ENCODE data around the gene GAPDHS.
A peak's percentile ranks its signal among the peaks of the same experiment; 100 is the strongest.

Gene GAPDHS

GRCh38 chr19:35501684-35502083, 31.6 kb upstream of the GAPDHS start:
- TF ChIP-seq, protein P1, sequence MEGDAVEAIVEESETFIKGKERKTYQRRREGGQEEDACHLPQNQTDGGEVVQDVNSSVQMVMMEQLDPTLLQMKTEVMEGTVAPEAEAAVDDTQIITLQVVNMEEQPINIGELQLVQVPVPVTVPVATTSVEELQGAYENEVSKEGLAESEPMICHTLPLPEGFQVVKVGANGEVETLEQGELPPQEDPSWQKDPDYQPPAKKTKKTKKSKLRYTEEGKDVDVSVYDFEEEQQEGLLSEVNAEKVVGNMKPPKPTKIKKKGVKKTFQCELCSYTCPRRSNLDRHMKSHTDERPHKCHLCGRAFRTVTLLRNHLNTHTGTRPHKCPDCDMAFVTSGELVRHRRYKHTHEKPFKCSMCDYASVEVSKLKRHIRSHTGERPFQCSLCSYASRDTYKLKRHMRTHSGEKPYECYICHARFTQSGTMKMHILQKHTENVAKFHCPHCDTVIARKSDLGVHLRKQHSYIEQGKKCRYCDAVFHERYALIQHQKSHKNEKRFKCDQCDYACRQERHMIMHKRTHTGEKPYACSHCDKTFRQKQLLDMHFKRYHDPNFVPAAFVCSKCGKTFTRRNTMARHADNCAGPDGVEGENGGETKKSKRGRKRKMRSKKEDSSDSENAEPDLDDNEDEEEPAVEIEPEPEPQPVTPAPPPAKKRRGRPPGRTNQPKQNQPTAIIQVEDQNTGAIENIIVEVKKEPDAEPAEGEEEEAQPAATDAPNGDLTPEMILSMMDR (IDR thresholded peaks at IDR 0.05; ENCODE audit: low read depth, low read length): no peak
- H3K4me3 ChIP-seq (ENCODE audit: low read depth, low read length): no peak overlapping the region

GRCh38 chr19:35502751-35503150, 30.5 kb upstream of the GAPDHS start:
- TF ChIP-seq, protein P1 (IDR thresholded peaks at IDR 0.05; ENCODE audit: low read depth, low read length): no peak
- H3K4me3 ChIP-seq (ENCODE audit: low read depth, low read length): no peak overlapping the region

DNA sequence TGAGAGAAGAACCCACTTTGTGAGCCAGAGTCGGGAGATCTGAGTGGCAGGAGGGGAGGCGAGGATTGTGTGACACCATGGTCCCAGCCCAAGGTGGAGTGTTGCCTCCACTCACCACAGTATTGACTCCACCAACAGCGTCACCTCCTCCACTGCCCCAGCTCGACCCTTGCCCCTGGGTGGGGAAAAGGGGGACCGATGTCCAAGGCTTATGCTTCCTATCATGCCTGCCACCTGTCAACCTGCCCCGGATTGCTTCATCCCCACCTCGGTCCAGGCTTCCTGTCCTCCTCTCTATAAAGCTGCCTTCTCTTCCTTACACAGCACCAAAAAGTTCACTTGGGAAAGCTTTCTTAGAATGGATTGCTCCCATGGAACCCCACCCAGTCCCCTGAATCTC, 27.2 kb upstream of the GAPDHS start:
- no peak overlapping the region for H3K4me3 ChIP-seq (ENCODE audit: low read depth, low read length)
- TF ChIP-seq, protein P1 (IDR thresholded peaks at IDR 0.05; ENCODE audit: low read depth, low read length): no peak

DNA sequence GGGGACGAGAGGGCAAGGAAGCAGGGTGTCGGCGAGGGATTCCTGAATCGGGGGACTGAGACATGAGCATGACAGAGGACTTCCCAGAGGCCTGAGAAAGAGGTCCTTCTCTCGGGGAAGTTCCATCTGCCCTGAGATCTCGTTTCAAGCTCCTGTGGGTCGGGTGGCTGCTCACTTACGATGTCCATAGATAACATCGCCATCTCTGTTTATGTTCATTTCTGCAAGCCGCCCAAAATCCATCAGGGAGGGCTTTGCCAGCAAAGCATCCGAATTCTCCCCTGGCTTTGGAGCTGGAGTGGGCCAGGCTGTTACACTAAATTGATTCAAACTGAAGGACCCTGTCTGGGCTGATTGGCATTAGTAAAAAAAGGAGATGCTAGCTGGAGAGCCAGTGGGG, 25.7 kb upstream of the GAPDHS start:
- TF ChIP-seq, protein P1 (IDR thresholded peaks at IDR 0.05; ENCODE audit: low read depth, low read length): no peak

DNA sequence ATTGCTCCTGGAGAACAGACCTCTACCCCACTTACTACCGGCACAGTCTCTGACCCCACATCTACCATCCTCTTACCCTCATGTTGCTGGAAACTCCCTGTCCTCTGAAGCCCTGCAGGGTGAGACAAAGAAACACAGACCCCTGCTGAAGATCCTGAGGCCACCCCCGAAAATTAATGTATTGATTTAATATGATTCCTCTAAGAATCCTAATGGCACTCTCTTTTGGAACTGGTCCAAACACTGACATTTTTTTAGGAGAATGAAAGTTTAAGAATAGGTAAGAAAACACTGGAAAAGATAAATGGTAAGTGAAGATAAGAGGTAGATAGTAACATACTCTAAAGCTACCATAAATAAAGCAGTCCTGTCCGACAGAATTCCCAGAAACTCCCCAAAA, 25.1 kb upstream of the GAPDHS start:
- TF ChIP-seq, protein P1 (IDR thresholded peaks at IDR 0.05; ENCODE audit: low read depth, low read length): no peak
- H3K4me3 ChIP-seq (ENCODE audit: low read depth, low read length): no peak overlapping the region

More for the DNA sequence above, 25.7 kb upstream of the GAPDHS start:
- H3K4me3 ChIP-seq (ENCODE audit: low read depth, low read length): no peak overlapping the region

- TF ChIP-seq, protein P1 (IDR thresholded peaks at IDR 0.05; ENCODE audit: low read depth, low read length): no peak
- no peak overlapping the region for H3K4me3 ChIP-seq (ENCODE audit: low read depth, low read length)
Observed at GRCh38 chr19:35509018-35509652, 24.1 kb upstream of the GAPDHS start.

GRCh38 chr19:35509861-35510625, 23.2 kb upstream of the GAPDHS start:
- peak overlapping the region; percentile 27 for H3K4me3 ChIP-seq (ENCODE audit: low read depth, low read length)
- TF ChIP-seq, protein P1 (IDR thresholded peaks at IDR 0.05; ENCODE audit: low read depth, low read length): peak; percentile 79

Measured in WI38 (cell line).